ENCODE data around the gene CAPN9. TPM values are rescaled to one million over a fixed set of nuclear protein-coding genes. Genes with fewer than 3 reads are reported as not detected.

CAPN9 gene
- polyA plus RNA-seq, 1 donor (not counting 4 experiments of a cell fraction or from before 2014, with no cell fraction given) = not detected

DNA sequence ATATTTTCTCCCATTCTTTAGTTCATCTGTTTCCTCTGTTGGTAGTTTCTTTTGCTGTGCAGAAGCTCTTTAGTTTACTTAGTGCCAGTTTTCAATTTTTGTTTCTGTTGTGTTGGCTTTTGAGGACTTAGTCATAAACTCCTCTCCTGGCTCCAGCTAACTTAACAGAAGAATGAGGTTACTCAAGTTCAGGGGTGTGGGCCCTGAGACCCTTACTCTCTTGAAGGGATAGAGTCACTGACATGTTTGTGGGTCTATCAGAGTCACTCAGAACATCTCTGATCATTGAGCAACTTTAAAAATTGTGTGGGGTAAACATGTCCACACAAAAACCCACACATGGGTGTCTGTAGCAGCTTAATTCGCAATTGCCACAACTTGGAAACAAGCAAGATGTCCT is 47.5 kb upstream of the CAPN9 start:
- Histone ChIP-seq H3K9me3 (ENCODE audit: control insufficient read depth, low read depth, low read length) (no peaks in the 10 kb centered on the region), H3K36me3 (ENCODE audit: control insufficient read depth in 2 of 2, extremely low read depth in 1 of 2, insufficient read depth in 2 of 2, low read length in 2 of 2) (no peaks in the 10 kb centered on the region)

GRCh38 chr1:230700132-230700531 is 47.1 kb upstream of the CAPN9 start:
- no peaks in the 10 kb centered on the region for H3K9me3 ChIP-seq (ENCODE audit: control insufficient read depth, low read depth, low read length)
- no peaks in the 10 kb centered on the region for H3K4me1 ChIP-seq (ENCODE audit: control insufficient read depth, extremely low read depth, insufficient read depth, low read length)
- no peak overlapping the region for H2AFZ ChIP-seq (ENCODE audit: control insufficient read depth, low read length)
- peaks cover 12% of the 10 kb centered on the region for H3K27me3 ChIP-seq (ENCODE audit: control insufficient read depth, extremely low read depth, insufficient read depth, low read length)
- no peaks in the 10 kb centered on the region for H3K79me2 ChIP-seq (ENCODE audit: control insufficient read depth, insufficient read depth, low read length)
- no peak overlapping the region for H3K27ac ChIP-seq (ENCODE audit: control insufficient read depth, insufficient read depth, low read length)
- no peak for DNase-seq (ENCODE audit: low read depth, low spot score)
- no peaks in the 10 kb centered on the region for H3K36me3 ChIP-seq (ENCODE audit: control insufficient read depth in 2 of 2, extremely low read depth in 1 of 2, insufficient read depth in 2 of 2, low read length in 2 of 2)
- H3K4me3 ChIP-seq (ENCODE audit: control insufficient read depth in 2 of 3, extremely low read depth in 1 of 3, insufficient read depth in 2 of 3, low read depth in 1 of 3, low read length in 3 of 3) = no peak overlapping the region
- dilution Hi-C loops (cut with MboI; ENCODE audit: extremely low pct_ligation_motif_present, low sequenced_read_pairs) = no loop called here
- no peak for FAIRE-seq
- no peaks in the 10 kb centered on the region for H3K9me1 ChIP-seq (ENCODE audit: control insufficient read depth, extremely low read depth, insufficient read depth, low read length)
- H4K20me1 ChIP-seq (ENCODE audit: control insufficient read depth, extremely low read depth, insufficient read depth, low read length) = no peaks in the 10 kb centered on the region
- H3K4me2 ChIP-seq (ENCODE audit: control insufficient read depth, extremely low read depth, insufficient read depth, low read depth, low read length) = no peak overlapping the region
- H3K9ac ChIP-seq (ENCODE audit: control insufficient read depth, extremely low read depth, insufficient read depth, low read length) = no peak overlapping the region
- TF ChIP-seq CTCF (optimal IDR thresholded peaks at IDR 0.05 in 1 of 3, IDR thresholded peaks at IDR 0.05 in 1 of 3, conservative IDR thresholded peaks at IDR 0.05 in 1 of 3; ENCODE audit: extremely low read depth in 1 of 3, insufficient read depth in 2 of 3, low read length in 3 of 3) (no peak), EZH2 (IDR thresholded peaks at IDR 0.05; ENCODE audit: low read length) (no peak)

More for the DNA sequence above, 47.5 kb upstream of the CAPN9 start:
- DNase-seq (ENCODE audit: low read depth, low spot score) (no peak), FAIRE-seq (no peak)
- Histone ChIP-seq H3K9ac (ENCODE audit: control insufficient read depth, extremely low read depth, insufficient read depth, low read length) (no peak overlapping the region), H3K9me1 (ENCODE audit: control insufficient read depth, extremely low read depth, insufficient read depth, low read length) (no peaks in the 10 kb centered on the region), H3K4me2 (ENCODE audit: control insufficient read depth, extremely low read depth, insufficient read depth, low read depth, low read length) (no peak overlapping the region), H2AFZ (ENCODE audit: control insufficient read depth, low read length) (no peak overlapping the region), H3K4me3 (ENCODE audit: control insufficient read depth in 2 of 3, extremely low read depth in 1 of 3, insufficient read depth in 2 of 3, low read depth in 1 of 3, low read length in 3 of 3) (no peak overlapping the region), H4K20me1 (ENCODE audit: control insufficient read depth, extremely low read depth, insufficient read depth, low read length) (no peaks in the 10 kb centered on the region), H3K79me2 (ENCODE audit: control insufficient read depth, insufficient read depth, low read length) (no peaks in the 10 kb centered on the region), H3K27ac (ENCODE audit: control insufficient read depth, insufficient read depth, low read length) (no peak overlapping the region), H3K27me3 (ENCODE audit: control insufficient read depth, extremely low read depth, insufficient read depth, low read length) (peaks cover 12% of the 10 kb centered on the region), H3K4me1 (ENCODE audit: control insufficient read depth, extremely low read depth, insufficient read depth, low read length) (no peaks in the 10 kb centered on the region)
- dilution Hi-C loops (cut with MboI; ENCODE audit: extremely low pct_ligation_motif_present, low sequenced_read_pairs) = no loop called here
- TF ChIP-seq EZH2 (IDR thresholded peaks at IDR 0.05; ENCODE audit: low read length) = no peak
- no peak for TF ChIP-seq CTCF (optimal IDR thresholded peaks at IDR 0.05 in 1 of 3, IDR thresholded peaks at IDR 0.05 in 1 of 3, conservative IDR thresholded peaks at IDR 0.05 in 1 of 3; ENCODE audit: extremely low read depth in 1 of 3, insufficient read depth in 2 of 3, low read length in 3 of 3)
